ENCODE measurements around the gene HGD.

DNA sequence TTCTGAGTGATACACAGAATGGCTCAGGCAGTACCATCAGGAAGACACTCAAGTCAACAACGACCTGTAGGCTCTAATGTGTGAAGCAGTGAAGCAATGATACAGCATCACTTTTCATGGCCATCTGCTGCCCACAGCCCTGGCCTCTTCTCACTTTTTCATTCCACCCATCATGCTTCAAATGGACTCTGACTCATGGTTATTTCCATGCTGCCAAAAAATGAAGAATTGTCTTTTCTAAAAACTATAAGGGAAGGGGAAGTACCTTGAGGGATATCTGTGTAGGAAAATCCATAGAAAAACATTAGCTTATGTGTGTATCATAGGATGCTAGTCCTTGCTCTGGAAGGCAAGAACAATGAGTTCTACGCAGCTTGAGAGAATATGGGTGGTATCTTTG lies 11.5 kb downstream of the HGD start:
- TF ChIP-seq, protein P1, sequence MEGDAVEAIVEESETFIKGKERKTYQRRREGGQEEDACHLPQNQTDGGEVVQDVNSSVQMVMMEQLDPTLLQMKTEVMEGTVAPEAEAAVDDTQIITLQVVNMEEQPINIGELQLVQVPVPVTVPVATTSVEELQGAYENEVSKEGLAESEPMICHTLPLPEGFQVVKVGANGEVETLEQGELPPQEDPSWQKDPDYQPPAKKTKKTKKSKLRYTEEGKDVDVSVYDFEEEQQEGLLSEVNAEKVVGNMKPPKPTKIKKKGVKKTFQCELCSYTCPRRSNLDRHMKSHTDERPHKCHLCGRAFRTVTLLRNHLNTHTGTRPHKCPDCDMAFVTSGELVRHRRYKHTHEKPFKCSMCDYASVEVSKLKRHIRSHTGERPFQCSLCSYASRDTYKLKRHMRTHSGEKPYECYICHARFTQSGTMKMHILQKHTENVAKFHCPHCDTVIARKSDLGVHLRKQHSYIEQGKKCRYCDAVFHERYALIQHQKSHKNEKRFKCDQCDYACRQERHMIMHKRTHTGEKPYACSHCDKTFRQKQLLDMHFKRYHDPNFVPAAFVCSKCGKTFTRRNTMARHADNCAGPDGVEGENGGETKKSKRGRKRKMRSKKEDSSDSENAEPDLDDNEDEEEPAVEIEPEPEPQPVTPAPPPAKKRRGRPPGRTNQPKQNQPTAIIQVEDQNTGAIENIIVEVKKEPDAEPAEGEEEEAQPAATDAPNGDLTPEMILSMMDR (IDR thresholded peaks at IDR 0.05) = no peak
- no peak for TF ChIP-seq ZFX (IDR thresholded peaks at IDR 0.05; ENCODE audit: borderline replicate concordance)

Measured in 22Rv1 (cell line).